GM23338 (cell line): ENCODE measurements around the gene LMBR1. TPM values are rescaled to one million over a fixed set of nuclear protein-coding genes. Genes with fewer than 3 reads are reported as not detected.

Experiments used
- ATAC-seq: fragments of 200-7000 bp; cut with Tn5 transposase; 3 replicates; pipeline ENCODE4 v1.9.1; 2020
- DNase-seq: peaks from one replicate; pipeline ENCODE4 v3.0.0-alpha.2; 2015; ENCODE audit warnings: low spot score
- H2AFZ ChIP-seq: fragments of 200-600 bp; sonication (generic); 2 replicates; pipeline ENCODE4 v1.8.0; 2016; ENCODE audit warnings: antibody characterized with exemption, mild to moderate bottlenecking, moderate library complexity
- H3F3A ChIP-seq: fragments of 200-600 bp; sonication (generic); replicated peaks from 2 replicates; pipeline ENCODE4 v1.8.0; 2017; ENCODE audit warnings: antibody characterized with exemption, mixed run types, low read depth
- H3K27ac ChIP-seq: fragments of 200-600 bp; sonication (generic); 2 replicates; pipeline ENCODE4 v1.6.1; 2016; ENCODE audit warnings: low read depth
- H3K27me3 ChIP-seq: fragments of 200-600 bp; sonication (generic); 2 replicates; pipeline ENCODE4 v1.8.0; 2016; ENCODE audit warnings: mild to moderate bottlenecking, mixed run types, moderate library complexity; ENCODE audit not compliant: insufficient read depth
- H3K36me3 ChIP-seq: fragments of 200-600 bp; sonication (generic); 2 replicates; pipeline ENCODE4 v1.8.0; 2016; ENCODE audit warnings: mild to moderate bottlenecking; ENCODE audit not compliant: insufficient read depth
- H3K4me1 ChIP-seq: fragments of 200-600 bp; sonication (generic); 2 replicates; pipeline ENCODE4 v1.8.0; 2016; ENCODE audit warnings: mild to moderate bottlenecking, moderate library complexity; ENCODE audit not compliant: insufficient read depth
- H3K4me2 ChIP-seq: fragments of 200-600 bp; sonication (generic); 2 replicates; pipeline ENCODE4 v1.7.1; 2017; ENCODE audit warnings: mixed run types
- H3K4me3 ChIP-seq: fragments of 200-600 bp; sonication (generic); 2 replicates; pipeline ENCODE4 v1.6.1; 2016; ENCODE audit warnings: mixed run types
- H3K79me2 ChIP-seq: fragments of 200-600 bp; sonication (generic); replicated peaks from 2 replicates; pipeline ENCODE4 v1.8.0; 2017; ENCODE audit warnings: mild to moderate bottlenecking; ENCODE audit not compliant: insufficient read depth
- H3K9me2 ChIP-seq: fragments of 200-600 bp; sonication (generic); 2 replicates; pipeline ENCODE4 v1.8.0; 2017; ENCODE audit not compliant: insufficient read depth
- H4K20me1 ChIP-seq: fragments of 200-600 bp; sonication (generic); replicated peaks from 2 replicates; pipeline ENCODE4 v1.8.0; 2017; ENCODE audit warnings: mild to moderate bottlenecking; ENCODE audit not compliant: insufficient read depth
- H3K27ac Mint-ChIP-seq: 2 replicates; pipeline ENCODE4 v1.8.0; 2020; ENCODE audit warnings: inconsistent platforms, mild to moderate bottlenecking, moderate library complexity, mixed read lengths
- H3K27me3 Mint-ChIP-seq: 3 replicates; pipeline ENCODE4 v1.8.0; 2022; ENCODE audit warnings: low read depth, mild to moderate bottlenecking, moderate library complexity, mixed read lengths, inconsistent platforms; ENCODE audit not compliant: insufficient read depth, poor library complexity
- H3K36me3 Mint-ChIP-seq: 3 replicates; pipeline ENCODE4 v1.8.0; 2021; ENCODE audit warnings: low read depth, mild to moderate bottlenecking, inconsistent platforms, moderate library complexity, mixed read lengths
- H3K4me1 Mint-ChIP-seq: 3 replicates; pipeline ENCODE4 v1.8.0; 2020; ENCODE audit warnings: mild to moderate bottlenecking, inconsistent platforms, mixed read lengths
- H3K4me3 Mint-ChIP-seq: 3 replicates; pipeline ENCODE4 v1.8.0; 2021; ENCODE audit warnings: moderate library complexity, mild to moderate bottlenecking, inconsistent platforms, mixed read lengths
- H3K9me3 Mint-ChIP-seq: 3 replicates; pipeline ENCODE4 v1.8.0; 2020; ENCODE audit warnings: moderate library complexity, mild to moderate bottlenecking, inconsistent platforms, mixed read lengths
- CREB1 ChIP-seq: fragments of 250-450 bp; sonication (Bioruptor Pico); IDR thresholded peaks from 2 replicates; pipeline ENCODE4 v1.5.0; 2020; ENCODE audit warnings: low read depth, mild to moderate bottlenecking, moderate library complexity
- CTCF ChIP-seq, 2 experiments: fragments of 200-600 bp in 1 of 2; sonication (generic) in 1 of 2; conservative IDR thresholded peaks; 2 replicates each; pipeline versions ENCODE4 v1.5.1 to v1.6.1; 2016 to 2017; ENCODE audit warnings: antibody characterized with exemption in 2 of 2, low read depth in 2 of 2, mild to moderate bottlenecking in 2 of 2, moderate library complexity in 1 of 2
- EZH2 ChIP-seq: fragments of 200-600 bp; sonication (generic); IDR thresholded peaks from one replicate; pipeline ENCODE4 v1.8.0; 2017; ENCODE audit warnings: antibody characterized with exemption, mild to moderate bottlenecking, low read depth; ENCODE audit not compliant: unreplicated experiment
- EZH2phosphoT487 ChIP-seq: fragments of 200-600 bp; sonication (generic); IDR thresholded peaks from one replicate; pipeline ENCODE4 v1.8.1; 2018; ENCODE audit warnings: antibody characterized with exemption; ENCODE audit not compliant: unreplicated experiment
- JUNB ChIP-seq: IDR thresholded peaks from one replicate; pipeline ENCODE4 v1.6.1; 2016; ENCODE audit warnings: antibody characterized with exemption; ENCODE audit not compliant: unreplicated experiment
- POLR2AphosphoS5 ChIP-seq: IDR thresholded peaks from 2 replicates; pipeline ENCODE4 v1.6.1; 2016; ENCODE audit warnings: antibody characterized with exemption, low read depth
- STAT1 ChIP-seq: IDR thresholded peaks from one replicate; pipeline ENCODE4 v1.6.1; 2016; ENCODE audit warnings: antibody characterized with exemption; ENCODE audit not compliant: unreplicated experiment
- ZNF114 ChIP-seq: fragments of 250-450 bp; sonication (Bioruptor Pico); IDR thresholded peaks from 2 replicates; pipeline ENCODE4 v1.5.0; 2020; ENCODE audit warnings: mild to moderate bottlenecking, moderate library complexity
- ZNF331 ChIP-seq: fragments of 250-450 bp; sonication (Bioruptor Pico); IDR thresholded peaks from 2 replicates; pipeline ENCODE4 v1.5.0; 2020; ENCODE audit warnings: low read depth, mild to moderate bottlenecking, moderate library complexity
- polyA plus RNA-seq: library from polyadenylated mRNA; unstranded; fragments of >200 nt; fragmentation: Nextera tagmentation; extraction: Ambion mirVana; gene quantifications from 2 replicates; pipeline ENCODE4 v1.2.1, GENCODE V29; 2016
- total RNA-seq: library from RNA; depleted of rRNA; stranded (reverse); fragments of >200 nt; shearing (Covaris generic); gene quantifications from 2 replicates; pipeline ENCODE4 v1.2.3, GENCODE V29; 2014
- TF ChIP-seq, protein P1 (sequence below): IDR thresholded peaks from one replicate; pipeline ENCODE4 v1.6.1; 2018; ENCODE audit warnings: antibody characterized with exemption; ENCODE audit not compliant: unreplicated experiment

The LMBR1 gene
- total and polyA plus RNA-seq, 2 experiments from 2014 or later, result 21.8 to 90.1 TPM

- H3K27ac ChIP-seq, result no peak overlapping the region
- peak; percentile 71 for DNase-seq
- ATAC-seq, result peak; percentile 95
Measured at GRCh38 chr7:156753630-156754029, 139.4 kb downstream of the LMBR1 start.

GRCh38 chr7:156753229-156753560 is 139.8 kb downstream of the LMBR1 start:
- DNase-seq (no peak), ATAC-seq (no peak)
- Mint-ChIP-seq H3K9me3 (no peaks in the 10 kb centered on the region), H3K4me3 (no peak overlapping the region), H3K36me3 (no peaks in the 10 kb centered on the region), H3K27ac (no peak overlapping the region), H3K4me1 (no peaks in the 10 kb centered on the region; the same call in 1 of the 3 replicates), H3K27me3 (no peaks in the 10 kb centered on the region)
- H3K4me2 ChIP-seq, result no peak overlapping the region
- no peak overlapping the region for H3K27ac ChIP-seq
- no peaks in the 10 kb centered on the region for H3K79me2 ChIP-seq
- H2AFZ ChIP-seq, result no peak overlapping the region
- H3K36me3 ChIP-seq, result peaks cover 4% of the 10 kb centered on the region; the same call in 1 of the 2 replicates
- H3K4me3 ChIP-seq, result no peak overlapping the region
- no peaks in the 10 kb centered on the region for H3K27me3 ChIP-seq
- no peaks in the 10 kb centered on the region for H3F3A ChIP-seq
- no peaks in the 10 kb centered on the region; the same call in 1 of the 2 replicates for H4K20me1 ChIP-seq
- no peaks in the 10 kb centered on the region for H3K9me2 ChIP-seq
- H3K4me1 ChIP-seq, result no peaks in the 10 kb centered on the region; the same call in 1 of the 2 replicates
- no peak for TF ChIP-seq ZNF331
- TF ChIP-seq, protein P1, sequence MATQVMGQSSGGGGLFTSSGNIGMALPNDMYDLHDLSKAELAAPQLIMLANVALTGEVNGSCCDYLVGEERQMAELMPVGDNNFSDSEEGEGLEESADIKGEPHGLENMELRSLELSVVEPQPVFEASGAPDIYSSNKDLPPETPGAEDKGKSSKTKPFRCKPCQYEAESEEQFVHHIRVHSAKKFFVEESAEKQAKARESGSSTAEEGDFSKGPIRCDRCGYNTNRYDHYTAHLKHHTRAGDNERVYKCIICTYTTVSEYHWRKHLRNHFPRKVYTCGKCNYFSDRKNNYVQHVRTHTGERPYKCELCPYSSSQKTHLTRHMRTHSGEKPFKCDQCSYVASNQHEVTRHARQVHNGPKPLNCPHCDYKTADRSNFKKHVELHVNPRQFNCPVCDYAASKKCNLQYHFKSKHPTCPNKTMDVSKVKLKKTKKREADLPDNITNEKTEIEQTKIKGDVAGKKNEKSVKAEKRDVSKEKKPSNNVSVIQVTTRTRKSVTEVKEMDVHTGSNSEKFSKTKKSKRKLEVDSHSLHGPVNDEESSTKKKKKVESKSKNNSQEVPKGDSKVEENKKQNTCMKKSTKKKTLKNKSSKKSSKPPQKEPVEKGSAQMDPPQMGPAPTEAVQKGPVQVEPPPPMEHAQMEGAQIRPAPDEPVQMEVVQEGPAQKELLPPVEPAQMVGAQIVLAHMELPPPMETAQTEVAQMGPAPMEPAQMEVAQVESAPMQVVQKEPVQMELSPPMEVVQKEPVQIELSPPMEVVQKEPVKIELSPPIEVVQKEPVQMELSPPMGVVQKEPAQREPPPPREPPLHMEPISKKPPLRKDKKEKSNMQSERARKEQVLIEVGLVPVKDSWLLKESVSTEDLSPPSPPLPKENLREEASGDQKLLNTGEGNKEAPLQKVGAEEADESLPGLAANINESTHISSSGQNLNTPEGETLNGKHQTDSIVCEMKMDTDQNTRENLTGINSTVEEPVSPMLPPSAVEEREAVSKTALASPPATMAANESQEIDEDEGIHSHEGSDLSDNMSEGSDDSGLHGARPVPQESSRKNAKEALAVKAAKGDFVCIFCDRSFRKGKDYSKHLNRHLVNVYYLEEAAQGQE, result no peak
- no peak for TF ChIP-seq CREB1 (CRISPR knock-in tag)
- TF ChIP-seq EZH2phosphoT487, result no peak
- no peak for TF ChIP-seq ZNF114 (CRISPR knock-in tag)
- no peak for TF ChIP-seq EZH2
- TF ChIP-seq STAT1, result no peak
- no peak for TF ChIP-seq JUNB
- no peak for TF ChIP-seq POLR2AphosphoS5

More at GRCh38 chr7:156753630-156754029, 139.4 kb downstream of the LMBR1 start:
- Histone ChIP-seq H3F3A (no peaks in the 10 kb centered on the region), H3K9me2 (no peaks in the 10 kb centered on the region), H3K27me3 (no peaks in the 10 kb centered on the region), H3K79me2 (no peaks in the 10 kb centered on the region), H3K4me2 (no peak overlapping the region), H3K4me1 (no peaks in the 10 kb centered on the region; the same call in 1 of the 2 replicates), H3K36me3 (peaks cover 4% of the 10 kb centered on the region; the same call in 1 of the 2 replicates), H2AFZ (no peak overlapping the region), H4K20me1 (no peaks in the 10 kb centered on the region; the same call in 1 of the 2 replicates), H3K4me3 (no peak overlapping the region)
- no peak overlapping the region for H3K27ac Mint-ChIP-seq
- peaks cover 4% of the 10 kb centered on the region; the same call in 2 of the 3 replicates for H3K36me3 Mint-ChIP-seq
- H3K9me3 Mint-ChIP-seq, result no peaks in the 10 kb centered on the region
- no peaks in the 10 kb centered on the region for H3K27me3 Mint-ChIP-seq
- no peak overlapping the region for H3K4me3 Mint-ChIP-seq
- peaks cover 4% of the 10 kb centered on the region for H3K4me1 Mint-ChIP-seq
- no peak for TF ChIP-seq EZH2phosphoT487
- TF ChIP-seq CTCF (conservative IDR thresholded peaks at IDR 0.05; ENCODE audit: low read depth in 2 of 2), result peak; percentile 46 to 63; a peak in 3 of 4 replicates
